SK-N-MC (cell line): ENCODE data around the gene DEFB131A.
"Not testable (repeated sequence)": the region's sequence is repeated elsewhere in the genome, so short reads cannot be mapped to it uniquely, and the experiment has no call there.

Experiments used
- DNase-seq: peaks from one replicate; pipeline ENCODE4 v3.0.0-alpha.2; 2011; ENCODE audit warnings: low read depth, low spot score
- H3K27ac ChIP-seq: fragments of 200-600 bp; sonication (generic); 2 replicates; pipeline ENCODE4 v1.5.1; 2016; ENCODE audit warnings: mixed run types
- H3K36me3 ChIP-seq: fragments of 200-600 bp; sonication (generic); 2 replicates; pipeline ENCODE4 v1.6.1; 2017; ENCODE audit warnings: antibody characterized with exemption, low read length, mixed read lengths; ENCODE audit not compliant: insufficient read depth
- H3K4me3 ChIP-seq: fragments of 200-600 bp; sonication (generic); 2 replicates; pipeline ENCODE4 v1.5.1; 2016
- H3K9ac ChIP-seq: fragments of 200-600 bp; sonication (generic); 2 replicates; pipeline ENCODE4 v1.8.0; 2017; ENCODE audit warnings: mixed run types, mixed read lengths; ENCODE audit not compliant: insufficient read length
- H3K9me3 ChIP-seq: fragments of 200-600 bp; sonication (generic); 2 replicates; pipeline ENCODE4 v1.6.1; 2017; ENCODE audit warnings: low read depth, mild to moderate bottlenecking, antibody characterized with exemption, low read length, moderate library complexity, mixed read lengths
- EZH2 ChIP-seq: fragments of 200-600 bp; sonication (generic); IDR thresholded peaks from one replicate; pipeline ENCODE4 v1.6.1; 2017; ENCODE audit warnings: antibody characterized with exemption
- FOXP2 ChIP-seq: optimal IDR thresholded peaks from 2 replicates; pipeline ENCODE3; 2011; ENCODE audit warnings: mild to moderate bottlenecking, moderate library complexity; ENCODE audit not compliant: insufficient read depth; ENCODE audit errors: extremely low read length, control extremely low read depth
- POLR2AphosphoS5 ChIP-seq: IDR thresholded peaks from 2 replicates; pipeline ENCODE4 v1.6.1; 2012; ENCODE audit warnings: mild to moderate bottlenecking, low read depth, low read length, borderline replicate concordance

Gene DEFB131A

DNA sequence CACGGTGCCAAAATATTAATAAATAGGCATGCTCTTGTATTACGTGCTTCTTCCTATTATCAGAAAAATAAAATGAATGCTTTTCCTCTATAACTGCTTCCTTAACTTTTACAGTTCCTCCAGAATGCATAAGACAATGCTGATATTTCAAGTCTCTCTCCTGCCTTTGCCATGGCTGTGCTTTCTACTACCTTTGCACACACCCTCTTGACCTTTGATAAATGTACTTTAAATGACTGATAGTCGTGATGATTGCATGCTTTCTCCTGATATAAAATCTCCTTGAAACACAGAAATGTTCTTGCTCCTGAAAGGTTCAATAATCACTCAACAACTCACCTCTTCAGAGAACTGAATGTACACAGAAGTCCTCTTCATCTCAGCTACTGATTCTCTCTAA is at the start of gene DEFB131A:
TSS of gene DEFB131A (plus strand) at position 301 of the 400 bp plus-strand sequence. CDS start 120 bp downstream, outside the sequence.
- H3K36me3 ChIP-seq, H3K27ac ChIP-seq, DNase-seq, H3K9ac ChIP-seq, H3K9me3 ChIP-seq, H3K4me3 ChIP-seq: not testable (repeated sequence)

DNA sequence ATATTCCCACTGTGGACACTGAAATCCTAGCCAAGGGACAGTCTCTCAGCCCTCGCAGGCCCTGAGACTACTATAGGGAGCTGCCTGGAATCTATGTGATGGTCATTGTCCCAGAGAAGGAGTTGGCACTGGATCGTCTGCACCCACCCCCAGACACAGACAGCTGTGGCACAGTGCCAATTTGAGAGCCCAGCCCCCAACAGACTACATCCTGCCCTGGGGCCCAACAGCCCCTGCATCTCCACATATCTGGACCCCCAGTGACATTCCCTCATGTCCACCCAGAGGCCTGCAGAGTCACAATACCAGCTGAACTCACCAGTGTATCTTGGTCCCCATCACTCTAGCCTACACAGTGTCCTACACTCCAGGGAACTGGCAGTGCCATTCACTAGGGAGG is 38.4 kb upstream of the DEFB131A start:
- H3K27ac ChIP-seq, H3K4me3 ChIP-seq, H3K9ac ChIP-seq, DNase-seq, H3K9me3 ChIP-seq, H3K36me3 ChIP-seq: not testable (repeated sequence)

DNA sequence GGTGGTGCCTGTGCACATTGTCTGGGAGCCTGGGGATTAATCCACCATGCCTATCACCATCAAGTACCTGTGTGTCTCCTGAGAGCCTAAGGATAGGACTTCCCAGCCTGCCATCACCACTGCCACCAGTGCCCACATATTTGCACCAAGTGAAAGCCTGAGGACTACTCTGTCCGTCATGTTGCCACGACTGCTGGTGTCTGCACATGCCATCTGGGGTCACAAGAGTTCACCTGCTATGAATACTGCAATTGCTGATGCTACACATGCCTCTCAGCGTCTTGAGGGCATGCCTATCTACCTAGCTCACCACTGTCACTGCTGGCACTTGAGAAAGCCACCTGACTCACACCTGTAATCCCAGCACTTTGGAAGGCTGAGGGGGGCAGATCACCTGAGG is 37.7 kb upstream of the DEFB131A start:
- not testable (repeated sequence) for H3K36me3 ChIP-seq, H3K9me3 ChIP-seq, H3K9ac ChIP-seq, H3K27ac ChIP-seq, H3K4me3 ChIP-seq, DNase-seq

GRCh38 chr4:9409793-9410192 is 34.4 kb upstream of the DEFB131A start:
- Histone ChIP-seq H3K9ac (no peak overlapping the region), H3K36me3 (no peaks in the 10 kb centered on the region), H3K9me3 (no peaks in the 10 kb centered on the region), H3K27ac (no peak overlapping the region), H3K4me3 (no peak overlapping the region)
- TF ChIP-seq POLR2AphosphoS5 = no peak
- no peak for TF ChIP-seq FOXP2
- no peak for TF ChIP-seq EZH2
- DNase-seq = no peak

DNA sequence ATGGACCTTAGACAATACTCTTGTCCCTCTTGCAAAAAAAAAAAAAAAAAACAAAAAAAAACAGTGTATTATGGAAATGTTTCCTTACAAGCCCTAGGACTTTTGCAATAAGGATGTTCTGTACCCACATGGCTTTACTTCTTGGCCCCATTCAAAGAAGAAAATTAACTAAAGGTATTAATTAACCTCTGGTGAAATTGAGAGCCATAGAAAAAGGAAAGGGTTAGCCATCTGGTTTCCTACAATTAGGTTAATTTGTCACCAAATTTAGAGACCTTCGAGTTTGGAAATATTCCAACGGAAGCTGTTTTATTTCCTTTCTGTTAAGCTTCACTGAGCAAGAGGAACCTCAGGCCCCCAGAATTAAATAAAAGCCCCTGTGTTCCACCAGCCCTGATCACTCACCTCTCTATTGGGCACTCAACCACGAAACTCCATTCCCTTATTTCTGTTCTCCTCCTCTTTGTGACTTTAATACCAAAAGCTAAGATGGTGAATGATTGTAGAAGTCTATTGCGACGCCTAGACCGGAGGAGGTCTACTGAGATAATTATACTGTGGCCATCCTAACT is 22.2 kb upstream of the DEFB131A start:
- H3K4me3 ChIP-seq, H3K9me3 ChIP-seq, H3K27ac ChIP-seq, H3K9ac ChIP-seq, H3K36me3 ChIP-seq, DNase-seq: not testable (repeated sequence)

- not testable (repeated sequence) for DNase-seq, H3K9ac ChIP-seq, H3K4me3 ChIP-seq, H3K36me3 ChIP-seq, H3K27ac ChIP-seq, H3K9me3 ChIP-seq
Measured at GRCh38 chr4:9425916-9426315, 18.3 kb upstream of the DEFB131A start.

GRCh38 chr4:9430061-9430460 is 14.2 kb upstream of the DEFB131A start:
- not testable (repeated sequence) for H3K36me3 ChIP-seq, H3K9ac ChIP-seq, H3K4me3 ChIP-seq, H3K9me3 ChIP-seq, DNase-seq, H3K27ac ChIP-seq

DNA sequence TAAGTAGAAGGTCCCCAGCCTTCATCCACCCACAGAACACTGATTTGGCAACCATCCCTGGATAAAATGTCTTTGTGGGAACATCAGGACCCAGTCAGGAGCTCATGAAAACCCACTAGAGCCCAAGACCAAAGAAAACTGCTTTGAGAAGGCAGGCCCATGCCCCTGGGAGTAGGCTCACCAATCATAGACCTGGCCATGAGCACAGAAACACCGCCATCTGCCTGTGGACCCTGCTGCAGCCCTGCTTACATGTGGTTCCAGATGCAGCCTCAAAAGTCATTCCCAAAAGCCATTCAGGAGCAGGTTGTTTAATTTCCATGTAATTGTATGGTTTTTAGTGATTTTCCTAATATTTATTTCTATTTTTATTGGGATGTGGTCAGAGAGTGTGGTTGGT is 10.9 kb upstream of the DEFB131A start:
- H3K4me3 ChIP-seq, DNase-seq, H3K9ac ChIP-seq, H3K36me3 ChIP-seq, H3K27ac ChIP-seq, H3K9me3 ChIP-seq: not testable (repeated sequence)

DNA sequence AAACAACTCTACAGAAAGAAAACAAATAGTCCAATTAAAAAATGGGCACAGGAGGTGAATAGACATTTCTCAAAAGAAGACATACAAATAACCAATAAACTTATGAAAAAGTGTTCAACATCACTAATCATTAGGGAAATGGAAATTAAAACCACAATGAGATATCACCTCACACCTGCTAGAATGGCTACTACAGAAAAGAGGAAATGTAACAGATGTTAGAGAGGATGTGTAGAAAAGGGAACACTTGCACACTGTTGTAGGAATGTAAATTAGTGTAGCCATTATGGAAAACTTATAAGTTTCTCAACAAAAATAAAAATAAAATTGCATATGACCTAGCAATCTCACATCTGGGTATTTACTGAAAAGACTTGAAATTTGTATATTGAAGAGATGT is 7.5 kb upstream of the DEFB131A start:
- not testable (repeated sequence) for H3K9ac ChIP-seq, H3K9me3 ChIP-seq, H3K4me3 ChIP-seq, H3K36me3 ChIP-seq, DNase-seq, H3K27ac ChIP-seq

GRCh38 chr4:9442355-9442754 is 1.9 kb upstream of the DEFB131A start:
- DNase-seq, H3K27ac ChIP-seq, H3K4me3 ChIP-seq, H3K36me3 ChIP-seq, H3K9ac ChIP-seq, H3K9me3 ChIP-seq: not testable (repeated sequence)

DNA sequence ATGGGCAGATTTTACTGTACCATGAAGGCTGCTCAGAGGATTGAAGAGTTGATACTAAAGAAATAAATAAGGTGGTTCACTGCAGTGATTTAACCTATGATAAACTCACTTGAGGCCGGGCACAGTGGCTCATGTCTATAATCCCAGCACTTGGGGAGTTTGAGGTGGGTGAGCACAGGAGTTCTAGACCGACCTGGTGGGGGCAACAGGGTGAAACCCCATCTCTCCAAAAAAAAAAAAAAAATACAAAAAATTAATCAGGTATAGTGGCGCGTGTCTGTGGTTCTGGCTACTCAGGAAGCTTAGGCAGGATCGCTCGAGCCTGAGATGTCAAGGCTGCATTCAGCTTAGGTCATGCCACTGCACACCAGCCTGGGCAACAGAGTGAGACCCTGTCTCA is 467 bp downstream of the DEFB131A start:
- H3K9ac ChIP-seq, H3K36me3 ChIP-seq, H3K4me3 ChIP-seq, H3K27ac ChIP-seq, DNase-seq, H3K9me3 ChIP-seq: not testable (repeated sequence)

- H3K36me3 ChIP-seq, H3K27ac ChIP-seq, H3K9me3 ChIP-seq, DNase-seq, H3K9ac ChIP-seq, H3K4me3 ChIP-seq: not testable (repeated sequence)
Measured at GRCh38 chr4:9452251-9452650, 8.0 kb downstream of the DEFB131A start.

GRCh38 chr4:9454284-9454683 is 10.1 kb downstream of the DEFB131A start:
- DNase-seq, H3K4me3 ChIP-seq, H3K9me3 ChIP-seq: not testable (repeated sequence)

GRCh38 chr4:9455046-9455445 is 10.8 kb downstream of the DEFB131A start:
- H3K9ac ChIP-seq, H3K36me3 ChIP-seq, H3K4me3 ChIP-seq, DNase-seq, H3K9me3 ChIP-seq, H3K27ac ChIP-seq: not testable (repeated sequence)

More at GRCh38 chr4:9454284-9454683, 10.1 kb downstream of the DEFB131A start:
- not testable (repeated sequence) for H3K27ac ChIP-seq, H3K36me3 ChIP-seq, H3K9ac ChIP-seq

GRCh38 chr4:9479466-9479865 is 35.3 kb downstream of the DEFB131A start:
- not testable (repeated sequence) for H3K9me3 ChIP-seq, H3K36me3 ChIP-seq, H3K4me3 ChIP-seq, DNase-seq, H3K9ac ChIP-seq, H3K27ac ChIP-seq
